HG03066 (cell line): Measurements from ENCODE around the gene OR10P1.

Experiments used
- ATAC-seq: cut with Tn5 transposase; IDR thresholded peaks from one replicate; pipeline ENCODE4 v1.9.1; 2021; ENCODE audit warnings: low read depth; ENCODE audit not compliant: unreplicated experiment

OR10P1 gene

GRCh38 chr12:55682087-55682796 lies 45.5 kb downstream of the OR10P1 start:
- ATAC-seq: no peak

- no peak for ATAC-seq
These were observed 47.0 kb downstream of the OR10P1 start for GRCh38 chr12:55683676-55684075.

GRCh38 chr12:55684761-55685370 lies 48.2 kb downstream of the OR10P1 start:
- ATAC-seq: no peak

- ATAC-seq: no peak
These were observed 49.0 kb downstream of the OR10P1 start for GRCh38 chr12:55685671-55686070.

GRCh38 chr12:55686366-55687010 lies 49.8 kb downstream of the OR10P1 start:
- ATAC-seq: no peak
